Measurements from ENCODE around the gene DOCK1.

Gene DOCK1

DNA sequence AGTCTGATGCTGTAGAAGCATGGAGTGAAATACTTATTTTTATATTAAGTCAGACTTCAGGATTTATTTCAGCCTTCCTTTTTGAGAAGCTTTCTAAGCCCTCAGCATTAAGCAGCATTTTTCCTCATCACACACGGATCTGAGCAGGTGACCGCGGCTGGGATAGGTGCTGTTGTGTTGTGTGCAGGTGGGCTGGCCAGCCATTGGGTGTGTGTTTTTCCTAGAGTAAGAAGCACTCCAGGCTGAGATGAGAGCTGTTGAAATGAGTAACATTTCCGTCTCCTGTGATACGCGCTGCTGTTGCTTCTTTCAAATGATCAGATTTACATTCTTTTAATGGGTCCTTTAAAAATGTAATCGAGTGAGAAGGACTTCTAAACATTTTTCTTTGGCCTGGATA, 227.2 kb downstream of the DOCK1 start:
- Histone ChIP-seq H3K27ac (no peak overlapping the region), H3K4me3 (ENCODE audit: low read depth, low read length) (no peak overlapping the region), H3K27me3 (ENCODE audit: insufficient read depth, low read depth, severe bottlenecking) (no peaks in the 10 kb centered on the region), H3K36me3 (no peaks in the 10 kb centered on the region), H3K9me3 (ENCODE audit: severe bottlenecking) (no peaks in the 10 kb centered on the region)
- TF ChIP-seq, protein P1, sequence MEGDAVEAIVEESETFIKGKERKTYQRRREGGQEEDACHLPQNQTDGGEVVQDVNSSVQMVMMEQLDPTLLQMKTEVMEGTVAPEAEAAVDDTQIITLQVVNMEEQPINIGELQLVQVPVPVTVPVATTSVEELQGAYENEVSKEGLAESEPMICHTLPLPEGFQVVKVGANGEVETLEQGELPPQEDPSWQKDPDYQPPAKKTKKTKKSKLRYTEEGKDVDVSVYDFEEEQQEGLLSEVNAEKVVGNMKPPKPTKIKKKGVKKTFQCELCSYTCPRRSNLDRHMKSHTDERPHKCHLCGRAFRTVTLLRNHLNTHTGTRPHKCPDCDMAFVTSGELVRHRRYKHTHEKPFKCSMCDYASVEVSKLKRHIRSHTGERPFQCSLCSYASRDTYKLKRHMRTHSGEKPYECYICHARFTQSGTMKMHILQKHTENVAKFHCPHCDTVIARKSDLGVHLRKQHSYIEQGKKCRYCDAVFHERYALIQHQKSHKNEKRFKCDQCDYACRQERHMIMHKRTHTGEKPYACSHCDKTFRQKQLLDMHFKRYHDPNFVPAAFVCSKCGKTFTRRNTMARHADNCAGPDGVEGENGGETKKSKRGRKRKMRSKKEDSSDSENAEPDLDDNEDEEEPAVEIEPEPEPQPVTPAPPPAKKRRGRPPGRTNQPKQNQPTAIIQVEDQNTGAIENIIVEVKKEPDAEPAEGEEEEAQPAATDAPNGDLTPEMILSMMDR (IDR thresholded peaks at IDR 0.05; ENCODE audit: low read depth, low read length) = no peak
- no peak for DNase-seq

DNA sequence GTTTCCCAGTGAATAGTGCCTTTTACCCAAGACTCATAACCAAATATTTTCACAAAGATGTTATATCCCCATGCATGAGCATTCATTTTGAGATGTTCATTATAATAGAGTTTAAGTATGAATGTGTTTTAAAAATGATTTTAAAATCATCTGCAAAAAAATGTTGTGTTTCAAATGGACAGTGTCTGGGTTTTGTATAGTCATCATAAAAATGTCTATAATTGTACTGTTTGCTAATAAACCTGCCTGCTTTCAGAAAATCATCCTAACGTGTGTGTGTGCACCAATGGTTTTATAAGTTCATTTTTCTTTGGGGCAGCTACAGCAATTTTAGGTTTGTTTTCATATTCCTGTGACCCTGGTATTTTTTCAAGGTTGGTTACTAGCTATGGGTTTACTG, 228.0 kb downstream of the DOCK1 start:
- no peak overlapping the region for H3K27ac ChIP-seq
- H3K4me3 ChIP-seq (ENCODE audit: low read depth, low read length) = no peak overlapping the region
- H3K27me3 ChIP-seq (ENCODE audit: insufficient read depth, low read depth, severe bottlenecking) = no peaks in the 10 kb centered on the region
- TF ChIP-seq, protein P1 (IDR thresholded peaks at IDR 0.05; ENCODE audit: low read depth, low read length) = no peak
- no peaks in the 10 kb centered on the region for H3K36me3 ChIP-seq
- no peak for DNase-seq
- H3K9me3 ChIP-seq (ENCODE audit: severe bottlenecking) = no peaks in the 10 kb centered on the region

DNA sequence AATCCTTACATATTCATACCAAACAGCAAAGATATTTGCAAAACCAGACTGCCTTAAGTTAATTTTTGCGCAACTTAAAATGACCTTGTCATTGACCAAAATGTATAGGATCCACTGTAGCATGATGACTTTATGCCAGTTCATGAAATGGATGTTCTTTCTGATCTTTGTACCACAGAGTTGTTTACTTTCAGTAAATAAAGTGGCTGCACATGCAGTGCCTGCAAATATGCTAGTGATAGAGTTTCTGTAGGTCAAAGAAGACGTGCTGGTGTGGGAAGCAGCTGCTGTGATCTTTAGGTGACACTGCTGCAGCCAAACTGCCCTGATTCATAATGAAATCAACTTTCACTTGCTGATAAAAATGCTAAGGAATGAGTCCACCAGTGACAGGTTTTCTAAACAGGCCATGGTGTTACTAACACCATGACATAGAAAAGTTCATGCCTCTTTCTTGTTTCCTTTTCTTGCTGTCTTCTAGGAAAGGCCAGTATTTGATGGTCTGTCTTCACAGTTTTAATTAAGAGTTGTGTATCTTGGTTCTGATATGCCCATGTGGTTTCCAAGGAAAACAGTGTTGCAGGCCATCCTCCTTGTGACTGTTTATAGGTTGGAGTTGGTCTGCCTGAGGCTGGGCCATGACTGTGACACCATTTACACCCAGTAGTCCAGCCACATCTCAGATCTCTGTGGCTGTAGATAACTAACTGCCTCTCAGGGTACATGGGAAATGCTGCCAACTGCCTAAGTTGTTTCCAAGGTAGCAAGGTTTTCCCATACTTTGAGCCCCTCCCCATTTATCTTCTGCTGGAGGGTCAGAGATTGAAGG, 228.7 kb downstream of the DOCK1 start:
- H3K36me3 ChIP-seq = no peaks in the 10 kb centered on the region
- TF ChIP-seq, protein P1 (IDR thresholded peaks at IDR 0.05; ENCODE audit: low read depth, low read length) = no peak

DNA sequence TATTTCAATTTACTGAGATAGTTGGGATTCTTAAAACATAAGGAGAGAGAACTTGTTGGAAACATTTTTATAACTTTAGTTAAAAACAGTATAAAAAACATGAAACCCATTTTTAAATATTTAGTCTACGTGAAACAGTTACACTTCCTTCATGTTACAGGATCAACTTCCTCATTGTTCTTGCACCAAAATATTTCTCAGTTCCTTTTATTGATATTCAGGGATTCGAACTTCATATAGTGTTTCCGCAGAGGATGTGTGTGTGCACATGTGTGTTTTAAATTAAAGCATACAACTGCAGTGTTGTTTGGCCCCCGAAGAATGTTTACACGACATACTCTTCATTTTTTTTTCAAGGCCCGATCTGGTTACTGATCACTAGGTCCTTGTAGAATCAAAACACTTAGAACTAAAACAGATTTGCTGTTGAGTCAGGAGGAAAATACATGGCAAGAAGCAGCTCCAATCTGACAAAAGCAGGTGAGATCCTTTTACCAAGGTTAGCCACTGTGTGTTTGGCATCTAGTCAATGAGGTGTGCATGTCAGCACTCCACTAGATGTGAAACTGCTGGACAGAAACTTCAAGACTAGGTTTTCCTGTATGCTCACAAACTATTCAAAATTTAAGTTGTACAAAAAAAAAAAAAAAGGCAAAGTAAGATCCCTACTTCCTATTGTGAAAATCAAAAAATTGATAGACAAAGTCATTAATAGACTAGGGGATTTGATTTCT, 230.8 kb downstream of the DOCK1 start:
- H3K36me3 ChIP-seq = no peaks in the 10 kb centered on the region
- no peak overlapping the region for H3K27ac ChIP-seq
- no peak for DNase-seq
- TF ChIP-seq, protein P1 (IDR thresholded peaks at IDR 0.05; ENCODE audit: low read depth, low read length) = no peak
- no peak overlapping the region for H3K4me3 ChIP-seq (ENCODE audit: low read depth, low read length)
- H3K9me3 ChIP-seq (ENCODE audit: severe bottlenecking) = no peaks in the 10 kb centered on the region
- no peaks in the 10 kb centered on the region for H3K27me3 ChIP-seq (ENCODE audit: insufficient read depth, low read depth, severe bottlenecking)

More for the DNA sequence above, 228.7 kb downstream of the DOCK1 start:
- no peaks in the 10 kb centered on the region for H3K9me3 ChIP-seq (ENCODE audit: severe bottlenecking)
- H3K27ac ChIP-seq = no peak overlapping the region
- no peak overlapping the region for H3K4me3 ChIP-seq (ENCODE audit: low read depth, low read length)
- DNase-seq = no peak
- H3K27me3 ChIP-seq (ENCODE audit: insufficient read depth, low read depth, severe bottlenecking) = no peaks in the 10 kb centered on the region

DNA sequence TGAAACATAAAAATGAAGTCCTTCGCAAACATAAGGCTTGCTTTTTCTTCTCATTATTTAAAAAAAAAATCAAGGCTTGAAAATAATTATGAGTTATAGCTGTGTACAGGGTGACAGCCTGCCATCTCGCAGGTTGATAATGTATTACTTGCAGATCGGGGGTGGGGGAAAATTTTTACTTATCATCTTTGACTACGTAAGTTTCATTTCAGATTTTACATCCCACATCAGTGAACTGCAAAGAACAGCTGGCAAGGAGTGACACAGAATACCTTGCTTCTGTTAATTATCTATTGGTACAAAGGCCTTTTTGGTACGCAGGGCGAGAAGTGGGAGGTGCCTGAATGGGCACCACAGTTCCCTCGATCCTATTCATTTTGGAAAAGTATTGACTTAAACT, 232.2 kb downstream of the DOCK1 start:
- Histone ChIP-seq H3K9me3 (ENCODE audit: severe bottlenecking) (no peaks in the 10 kb centered on the region), H3K27ac (no peak overlapping the region), H3K27me3 (ENCODE audit: insufficient read depth, low read depth, severe bottlenecking) (no peaks in the 10 kb centered on the region), H3K4me3 (ENCODE audit: low read depth, low read length) (no peak overlapping the region), H3K36me3 (no peaks in the 10 kb centered on the region)
- TF ChIP-seq, protein P1 (IDR thresholded peaks at IDR 0.05; ENCODE audit: low read depth, low read length) = no peak
- no peak for DNase-seq

All from WERI-Rb-1 (cell line).